Erythroblast (primary cell): ENCODE measurements around the gene PRKCZ.

Experiments used
- GATA1 ChIP-seq: IDR thresholded peaks from 2 replicates; pipeline ENCODE4 v1.6.1; 2011; ENCODE audit warnings: low read depth, mild to moderate bottlenecking, control low read depth, low read length, moderate library complexity
- POLR2A ChIP-seq: IDR thresholded peaks from 2 replicates; pipeline ENCODE4 v1.6.1; 2011; ENCODE audit warnings: mild to moderate bottlenecking, low read length

DNA sequence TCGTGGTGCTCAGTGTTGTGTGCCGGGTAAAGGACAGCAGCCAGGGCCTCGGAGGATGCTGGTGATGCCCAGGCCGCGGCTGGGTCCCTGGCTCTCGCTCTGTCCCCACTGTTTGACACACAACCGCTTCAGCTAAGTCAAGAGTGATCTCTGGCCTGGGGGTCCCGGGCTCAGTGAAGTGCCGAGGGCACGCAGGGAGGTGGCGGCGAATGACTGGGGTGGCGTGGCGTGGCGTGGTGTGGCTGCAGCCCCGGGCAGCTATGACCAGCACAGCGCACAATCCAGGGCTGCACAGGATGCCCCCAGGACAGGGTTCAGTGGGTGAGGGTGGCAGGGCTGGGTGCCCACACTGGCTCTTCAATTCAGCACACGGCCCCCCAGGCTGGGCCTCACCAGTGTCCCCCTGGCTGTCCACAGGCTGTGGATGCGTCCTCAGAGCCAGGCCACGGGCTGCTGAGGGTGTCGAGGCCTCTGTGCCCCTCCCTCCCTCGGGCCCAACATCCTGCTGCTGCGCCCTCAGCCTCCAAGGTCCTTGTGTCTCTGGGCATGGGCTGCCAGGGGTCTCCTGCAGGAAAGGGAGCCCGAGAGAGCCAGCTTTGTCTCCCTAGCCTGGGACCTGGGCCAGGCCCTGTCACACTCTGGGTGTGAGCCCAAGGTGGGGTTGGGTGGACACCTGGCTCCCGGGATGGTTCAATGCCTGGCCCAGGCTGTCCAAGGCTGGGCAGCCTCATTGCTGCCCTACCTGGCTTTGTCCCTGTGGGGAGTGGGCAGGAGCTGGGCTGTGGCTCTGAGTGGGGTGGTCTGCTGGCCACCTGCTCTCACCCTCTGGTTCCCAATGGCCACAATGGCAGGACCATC is 165.9 kb downstream of the PRKCZ start:
- TF ChIP-seq POLR2A (no peak), GATA1 (no peak)
